GM23248 (cell line): ENCODE measurements around the gene SH3BP2.

ENCODE experiments used
- EZH2 ChIP-seq: fragments of 200-600 bp; sonication (generic); IDR thresholded peaks from 2 replicates; pipeline ENCODE4 v1.6.1; 2018; ENCODE audit warnings: antibody characterized with exemption, mild to moderate bottlenecking; ENCODE audit not compliant: insufficient read depth, poor library complexity, severe bottlenecking
- EZH2phosphoT487 ChIP-seq: fragments of 200-600 bp; sonication (generic); IDR thresholded peaks from 2 replicates; pipeline ENCODE4 v1.6.1; 2018; ENCODE audit warnings: antibody characterized with exemption, moderate library complexity, mild to moderate bottlenecking, low read depth; ENCODE audit not compliant: insufficient read depth

GRCh38 chr4:2771264-2771663 is 21.6 kb upstream of the SH3BP2 start:
- TF ChIP-seq EZH2: no peak
- no peak for TF ChIP-seq EZH2phosphoT487
